Right kidney (tissue), 1 donor: ENCODE results near the gene BBLN.

Experiments used
- DNase-seq: peaks from one replicate; pipeline ENCODE4 v3.0.0-alpha.2; 2016

BBLN gene

GRCh38 chr9:128211981-128212281 lies 51.9 kb downstream of the BBLN start:
- no peak for DNase-seq
